Fibroblast of villous mesenchyme (primary cell): Measurements from ENCODE around the gene MLLT3. TPM values are rescaled to one million over a fixed set of nuclear protein-coding genes. Genes with fewer than 3 reads are reported as not detected.
A peak's percentile ranks its signal among the peaks of the same experiment; 100 is the strongest.

Experiments
- DNase-seq: peaks from one replicate; pipeline ENCODE4 v3.0.0-alpha.2; 2010; ENCODE audit warnings: low read depth
- H3K4me3 ChIP-seq: 2 replicates; pipeline ENCODE4 v1.5.1; 2011; ENCODE audit warnings: low read depth, mild to moderate bottlenecking, low read length
- total RNA-seq: library from RNA; depleted of rRNA; stranded (reverse); fragments of >200 nt; gene quantifications from 2 replicates; pipeline ENCODE4 v1.2.3, GENCODE V29; 2012
- TF ChIP-seq, protein P1 (sequence below): IDR thresholded peaks from 2 replicates; pipeline ENCODE4 v1.5.1; 2012; ENCODE audit warnings: low read depth, mild to moderate bottlenecking, low read length; ENCODE audit not compliant: insufficient read depth

MLLT3 gene
- total RNA-seq, 1 donor, result 44.9 TPM

DNA sequence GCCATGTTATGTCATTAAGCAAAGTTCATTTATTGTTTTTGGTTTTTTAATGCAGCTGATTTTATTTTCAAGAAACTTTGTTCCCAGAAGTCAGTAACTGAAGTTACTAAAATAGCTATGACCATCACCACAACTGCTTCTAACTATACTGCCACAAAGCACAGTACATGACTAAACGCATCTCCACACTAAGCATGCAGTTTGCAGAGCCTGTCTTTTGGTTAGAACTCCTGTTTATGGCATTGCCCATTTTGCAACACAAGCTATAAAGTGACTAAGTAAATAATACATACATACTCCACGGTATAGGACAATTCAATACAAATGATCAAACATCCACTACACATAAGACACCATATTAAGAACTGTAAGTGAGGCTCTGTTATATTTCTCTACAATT is 109.7 kb downstream of the MLLT3 start:
- no peak for DNase-seq
- TF ChIP-seq, protein P1, sequence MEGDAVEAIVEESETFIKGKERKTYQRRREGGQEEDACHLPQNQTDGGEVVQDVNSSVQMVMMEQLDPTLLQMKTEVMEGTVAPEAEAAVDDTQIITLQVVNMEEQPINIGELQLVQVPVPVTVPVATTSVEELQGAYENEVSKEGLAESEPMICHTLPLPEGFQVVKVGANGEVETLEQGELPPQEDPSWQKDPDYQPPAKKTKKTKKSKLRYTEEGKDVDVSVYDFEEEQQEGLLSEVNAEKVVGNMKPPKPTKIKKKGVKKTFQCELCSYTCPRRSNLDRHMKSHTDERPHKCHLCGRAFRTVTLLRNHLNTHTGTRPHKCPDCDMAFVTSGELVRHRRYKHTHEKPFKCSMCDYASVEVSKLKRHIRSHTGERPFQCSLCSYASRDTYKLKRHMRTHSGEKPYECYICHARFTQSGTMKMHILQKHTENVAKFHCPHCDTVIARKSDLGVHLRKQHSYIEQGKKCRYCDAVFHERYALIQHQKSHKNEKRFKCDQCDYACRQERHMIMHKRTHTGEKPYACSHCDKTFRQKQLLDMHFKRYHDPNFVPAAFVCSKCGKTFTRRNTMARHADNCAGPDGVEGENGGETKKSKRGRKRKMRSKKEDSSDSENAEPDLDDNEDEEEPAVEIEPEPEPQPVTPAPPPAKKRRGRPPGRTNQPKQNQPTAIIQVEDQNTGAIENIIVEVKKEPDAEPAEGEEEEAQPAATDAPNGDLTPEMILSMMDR, result no peak
- no peak overlapping the region for H3K4me3 ChIP-seq

DNA sequence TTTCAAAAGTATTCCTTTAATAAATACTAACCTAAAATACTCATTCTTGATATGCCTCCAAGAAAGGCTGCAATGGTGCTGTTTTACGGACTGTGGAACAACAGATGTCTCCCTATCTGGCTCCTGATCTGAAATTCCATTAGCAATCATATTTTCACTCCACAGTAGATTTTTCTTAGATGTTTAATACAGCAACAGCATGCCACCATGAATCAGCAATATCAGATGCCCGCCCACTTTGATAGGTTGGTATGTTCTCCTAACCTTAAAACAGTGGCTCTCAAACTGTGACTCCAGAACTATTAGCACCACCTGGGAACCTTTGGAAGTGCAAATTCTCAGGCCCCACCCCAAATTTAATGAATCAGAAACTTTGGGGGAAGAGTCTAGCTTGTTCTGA is 110.2 kb downstream of the MLLT3 start:
- TF ChIP-seq, protein P1, result no peak
- no peak overlapping the region for H3K4me3 ChIP-seq

GRCh38 chr9:20511686-20512085 is 110.6 kb downstream of the MLLT3 start:
- no peak for DNase-seq
- H3K4me3 ChIP-seq, result no peak overlapping the region
- TF ChIP-seq, protein P1, result no peak

More for the DNA sequence above, 110.2 kb downstream of the MLLT3 start:
- peak; percentile 71 for DNase-seq

DNA sequence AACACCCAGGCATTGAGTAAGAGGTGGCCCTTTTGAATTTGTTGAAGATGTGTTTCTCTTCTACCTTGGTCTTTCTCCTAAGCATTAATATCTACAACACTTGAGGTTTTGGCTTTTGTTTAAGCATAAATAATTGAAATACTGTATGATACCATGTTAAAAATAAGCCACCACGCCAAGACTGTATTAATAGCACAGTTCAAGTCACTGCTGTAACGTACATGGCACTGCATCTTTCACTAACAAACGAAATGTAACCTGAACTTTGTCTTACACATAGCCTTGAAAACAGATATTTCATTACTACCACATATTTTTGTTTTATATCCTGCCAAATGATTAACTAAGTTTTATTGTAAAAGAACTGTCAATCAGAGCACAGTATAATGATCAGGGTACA is 112.8 kb downstream of the MLLT3 start:
- H3K4me3 ChIP-seq, result no peak overlapping the region
- DNase-seq, result no peak
- TF ChIP-seq, protein P1, result no peak

GRCh38 chr9:20508242-20508641 is 114.1 kb downstream of the MLLT3 start:
- peak; percentile 69 for DNase-seq
- TF ChIP-seq, protein P1, result no peak
- H3K4me3 ChIP-seq, result no peak overlapping the region

DNA sequence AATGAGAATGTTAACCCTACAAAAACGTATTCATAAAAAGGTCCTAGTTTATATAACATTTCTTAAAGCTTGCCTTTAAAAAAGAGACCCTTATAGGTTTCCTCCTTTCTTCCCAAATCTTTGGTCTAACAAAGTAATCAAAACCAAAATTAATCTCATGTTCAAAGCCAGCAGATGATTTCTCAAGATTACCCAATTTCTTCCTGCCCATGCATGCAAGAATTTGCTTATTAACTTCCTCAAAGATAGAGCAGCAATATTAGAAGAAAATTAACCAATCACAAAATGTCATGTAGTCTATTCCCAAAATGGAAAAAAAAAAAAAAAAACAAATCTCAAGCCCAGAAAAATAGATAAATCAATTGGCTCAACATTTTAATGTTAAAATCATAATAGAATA is 114.9 kb downstream of the MLLT3 start:
- DNase-seq, result no peak

More for the DNA sequence above, 114.9 kb downstream of the MLLT3 start:
- no peak overlapping the region for H3K4me3 ChIP-seq
- TF ChIP-seq, protein P1, result no peak
